T47D (cell line): ENCODE measurements around the gene CREG2.
"Not testable (repeated sequence)": the region's sequence is repeated elsewhere in the genome, so short reads cannot be mapped to it uniquely, and the experiment has no call there.

Source experiments
- DNase-seq, 2 experiments: peaks; one replicate each; pipeline versions ENCODE4 v3.0.0 to v3.0.0-alpha.2; 2011 to 2012; ENCODE audit warnings: low read depth in 1 of 2, low spot score in 1 of 2
- JUND ChIP-seq: IDR thresholded peaks from 2 replicates; pipeline ENCODE4 v1.6.1; 2012; ENCODE audit warnings: low read depth
- in situ Hi-C: cut with HindIII; loops from 2 replicates; pipeline ENCODE4 v1.10.0; 2016; ENCODE audit warnings: low sequenced_read_pairs, low pct_unique_long_range_greater_than_20kb

The CREG2 gene

GRCh38 chr2:101341901-101342624 lies 45.2 kb downstream of the CREG2 start:
- in situ Hi-C loops, result no loop called here
- TF ChIP-seq JUND, result no peak
- DNase-seq, result peak; percentile 44 to 76

GRCh38 chr2:101341421-101341820 lies 45.9 kb downstream of the CREG2 start:
- DNase-seq, result no peak
- in situ Hi-C loops, result no loop called here
- TF ChIP-seq JUND, result no peak

DNA sequence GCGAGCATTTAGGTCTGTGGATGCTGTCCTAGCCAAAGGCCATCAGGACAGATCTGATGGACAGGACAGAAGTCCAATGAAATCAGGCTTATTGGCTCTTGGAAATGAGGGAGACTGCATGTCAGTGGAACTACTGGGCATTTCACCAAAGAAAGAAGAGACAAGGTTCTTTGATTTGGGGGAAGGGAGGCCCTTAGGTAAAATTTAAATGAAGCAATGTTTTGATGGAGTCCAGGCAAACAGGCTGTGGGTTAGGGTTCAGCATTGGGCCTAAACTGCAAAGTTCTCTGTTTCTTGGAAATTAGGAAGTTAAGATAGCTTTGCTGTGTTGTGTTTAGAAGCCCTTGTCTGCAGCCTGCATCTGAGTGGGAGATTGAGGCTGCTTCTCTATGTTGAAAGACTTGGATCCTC lies 47.2 kb downstream of the CREG2 start:
- in situ Hi-C loops, result no loop called here

GRCh38 chr2:101339266-101339880 lies 47.9 kb downstream of the CREG2 start:
- TF ChIP-seq JUND, result no peak
- in situ Hi-C loops, result no loop called here
- no peak for DNase-seq

More for the DNA sequence above, 47.2 kb downstream of the CREG2 start:
- peak in 1 of 2 experiments; percentile 81 for DNase-seq
- no peak for TF ChIP-seq JUND

- in situ Hi-C loops, result no loop called here
- DNase-seq, result no peak
- no peak for TF ChIP-seq JUND
Measured at GRCh38 chr2:101337877-101338276, 49.4 kb downstream of the CREG2 start.

- in situ Hi-C loops, result no loop called here
- TF ChIP-seq JUND, result no peak
Measured at GRCh38 chr2:101332885-101333766, 54.2 kb downstream of the CREG2 start.

DNA sequence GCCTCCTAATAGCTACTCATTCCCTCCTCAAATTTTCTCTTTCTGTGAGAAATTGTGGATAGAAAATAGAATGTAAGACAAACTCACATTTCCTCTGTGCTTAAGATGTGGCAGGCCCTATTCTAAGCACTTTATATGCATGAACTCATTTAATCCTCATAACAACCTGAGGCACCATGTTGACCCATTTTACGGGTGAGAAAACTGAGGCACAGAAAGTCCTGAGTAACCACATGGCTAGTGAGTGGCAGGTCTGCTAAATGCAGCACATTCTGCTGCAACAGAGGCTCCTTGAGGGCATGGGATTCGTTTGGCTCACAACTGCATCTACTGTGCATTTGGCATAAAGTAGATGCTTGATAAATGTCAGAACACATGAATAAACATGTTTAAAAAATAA lies 56.1 kb downstream of the CREG2 start:
- no peak for TF ChIP-seq JUND
- in situ Hi-C loops, result no loop called here
- DNase-seq, result no peak

More at GRCh38 chr2:101332885-101333766, 54.2 kb downstream of the CREG2 start:
- no peak for DNase-seq

DNA sequence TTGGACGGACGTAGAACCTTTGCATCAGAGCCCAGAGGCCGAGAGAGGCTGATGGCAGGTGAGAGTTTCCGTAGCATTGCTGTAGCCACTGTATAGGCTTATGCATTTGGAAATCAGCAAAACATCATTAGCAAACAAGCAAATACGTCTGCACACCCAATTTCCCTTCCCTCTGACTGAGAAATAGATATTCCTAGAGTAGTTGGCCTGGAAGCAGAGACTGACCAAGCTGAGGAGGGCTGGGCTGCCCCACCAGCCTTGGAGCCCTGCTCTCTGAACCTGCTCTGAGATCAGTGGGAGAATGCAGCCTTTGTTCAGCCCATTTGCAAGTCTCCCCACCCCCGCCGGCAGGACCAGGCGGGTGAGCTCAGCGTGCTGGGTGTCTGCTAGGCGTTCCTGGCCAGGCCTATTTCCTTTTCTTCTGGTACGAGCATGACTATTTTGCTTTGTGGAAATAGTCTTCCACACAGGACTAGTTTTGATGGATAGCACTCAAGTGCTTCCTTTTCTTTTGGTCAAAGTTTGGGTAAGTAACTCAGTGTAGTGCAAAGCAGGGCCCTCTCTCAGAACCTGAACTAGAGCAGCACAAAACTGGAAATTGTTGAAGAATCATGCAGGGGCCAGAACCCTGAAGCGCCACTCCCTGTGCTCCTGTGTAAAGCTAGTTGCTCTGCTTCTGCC lies 56.9 kb downstream of the CREG2 start:
- TF ChIP-seq JUND, result no peak
- peak in 1 of 2 experiments; percentile 36 for DNase-seq
- in situ Hi-C loops, result no loop called here

DNA sequence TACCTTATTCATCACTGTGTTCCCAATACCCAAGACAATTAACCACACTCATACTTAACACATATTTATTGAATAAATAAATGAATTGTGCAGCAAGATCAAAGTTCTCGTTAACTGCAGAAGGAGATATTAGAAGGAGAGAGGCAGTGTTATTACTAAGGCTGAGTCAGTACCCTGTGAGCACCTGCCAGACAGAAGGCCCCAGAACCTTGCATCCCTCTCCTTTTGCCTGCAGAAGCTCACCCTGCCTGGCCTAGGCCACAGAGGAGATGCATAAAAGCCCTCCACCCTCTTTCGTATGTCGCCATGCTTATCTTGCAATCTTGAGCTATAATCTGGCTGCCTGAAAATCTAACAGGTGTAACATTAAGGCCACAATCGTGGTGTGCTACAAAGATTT lies 58.3 kb downstream of the CREG2 start:
- no peak for TF ChIP-seq JUND
- no peak for DNase-seq
- in situ Hi-C loops, result no loop called here

DNA sequence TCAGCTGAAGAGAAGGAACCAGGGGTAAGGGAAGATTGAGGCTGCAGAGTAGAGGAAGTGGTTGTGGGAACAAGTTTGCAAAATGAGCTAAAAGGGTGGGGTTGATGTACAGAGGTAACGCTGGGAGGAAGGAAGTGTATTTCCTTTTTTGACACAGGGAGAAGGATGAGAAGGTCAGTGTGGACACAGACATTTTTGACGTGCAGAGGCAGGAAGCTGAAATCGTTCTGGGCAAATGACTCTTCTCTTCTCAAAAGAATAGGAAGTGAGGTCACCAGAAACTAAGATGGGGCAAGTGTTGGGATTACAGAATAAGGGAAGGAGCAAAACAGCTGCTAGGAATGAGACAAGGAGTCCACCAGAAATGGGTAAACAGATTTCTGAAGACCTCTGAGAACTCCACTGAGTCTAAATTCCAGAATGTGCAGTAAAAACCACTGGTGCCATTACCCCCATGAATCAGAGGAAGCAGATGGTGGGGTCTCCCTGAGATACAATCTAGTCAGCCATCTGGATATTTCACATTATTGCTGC lies 58.8 kb downstream of the CREG2 start:
- no peak for DNase-seq
- in situ Hi-C loops, result no loop called here
- TF ChIP-seq JUND, result no peak

DNA sequence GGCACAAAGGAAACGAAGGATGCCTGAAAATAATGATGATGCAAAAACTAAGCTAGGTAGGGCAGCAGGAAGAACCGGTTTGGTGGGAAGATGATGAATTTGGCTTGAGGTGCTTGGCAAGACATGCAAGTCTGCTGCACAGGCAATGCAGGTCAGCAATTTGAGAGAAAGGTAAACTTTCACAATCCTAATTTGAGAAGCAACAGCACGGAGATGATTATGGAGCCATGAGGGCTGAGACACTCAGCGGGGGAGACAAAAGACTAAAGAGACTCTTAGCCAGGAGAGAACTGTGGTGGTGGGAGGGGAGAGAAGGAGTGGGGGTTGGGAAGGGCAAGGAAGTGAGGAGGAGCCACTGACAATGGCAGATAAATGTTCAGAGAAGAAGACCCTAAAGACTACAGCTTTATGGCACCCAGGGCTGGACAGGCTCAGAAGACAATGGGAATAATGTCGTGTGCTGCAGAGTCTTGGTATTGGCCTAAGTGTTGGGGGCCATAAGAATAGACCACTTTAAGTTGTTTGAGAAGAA lies 59.4 kb downstream of the CREG2 start:
- in situ Hi-C loops, result no loop called here
- TF ChIP-seq JUND, result peak; percentile 81
- peak; percentile 13 to 95 for DNase-seq

DNA sequence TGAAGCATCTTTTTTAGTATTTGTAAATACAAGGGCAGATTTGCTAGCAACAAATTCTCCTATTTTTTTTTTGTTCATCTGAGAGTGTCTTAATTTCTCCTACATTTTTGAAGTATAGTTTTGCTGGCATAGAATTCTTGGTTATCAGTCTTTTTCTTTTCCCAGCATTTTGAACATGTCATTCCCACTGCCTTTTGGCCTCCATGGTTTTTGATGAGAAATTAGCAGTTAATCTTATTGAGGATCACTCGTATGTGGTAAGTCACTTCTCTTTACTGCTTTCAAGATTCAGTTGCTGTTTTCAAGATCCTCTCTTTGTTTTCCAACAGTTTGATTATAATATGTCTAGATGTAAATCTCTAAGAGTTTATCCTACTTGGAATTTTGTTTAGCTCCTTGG lies 61.9 kb downstream of the CREG2 start:
- in situ Hi-C loops, result no loop called here
- no peak for TF ChIP-seq JUND
- no peak for DNase-seq

DNA sequence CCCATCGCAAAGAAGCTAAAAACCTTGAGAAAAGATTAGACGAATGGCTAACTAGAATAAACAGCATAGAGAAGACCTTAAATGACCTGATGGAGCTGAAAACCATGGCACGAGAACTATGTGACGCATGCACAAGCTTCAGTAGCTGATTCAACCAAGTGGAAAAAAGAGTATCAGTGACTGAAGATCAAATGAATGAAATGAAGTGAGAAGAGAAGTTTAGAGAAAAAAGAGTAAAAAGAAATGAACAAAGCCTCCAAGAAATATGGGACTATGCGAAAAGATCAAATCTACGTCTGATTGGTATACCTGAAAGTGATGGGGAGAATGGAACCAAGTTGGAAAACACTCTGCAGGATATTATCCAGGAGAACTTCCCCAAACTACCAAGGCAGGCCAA lies 70.7 kb downstream of the CREG2 start:
- DNase-seq, in situ Hi-C loops: not testable (repeated sequence)
